ENCODE data around the gene INSL4.

The INSL4 gene

GRCh38 chr9:5231212-5231611 is at the start of gene INSL4:
TSS of gene INSL4 (plus strand) at chr9:5231419. CDS start at chr9:5231524, 105 bp downstream.
- no peak within 1 kb of the TSS for H3K4me3 ChIP-seq (ENCODE audit: low read length)
- DNase-seq (ENCODE audit: low read depth) = peak; percentile 84
- TF ChIP-seq CTCF (IDR thresholded peaks at IDR 0.05; ENCODE audit: insufficient read depth, low read depth, low read length, missing control alignments) = no peak

- DNase-seq (ENCODE audit: low read depth) = no peak
- no peak overlapping the region for H3K4me3 ChIP-seq (ENCODE audit: low read length)
- no peak for TF ChIP-seq CTCF (IDR thresholded peaks at IDR 0.05; ENCODE audit: insufficient read depth, low read depth, low read length, missing control alignments)
Measured at GRCh38 chr9:5184776-5185175, 46.4 kb upstream of the INSL4 start.

GRCh38 chr9:5185220-5185840 is 45.9 kb upstream of the INSL4 start, which contains the start of gene INSL6:
TSS of gene INSL6 (minus strand) at chr9:5185639. CDS start at chr9:5185602, 37 bp downstream.
- no peak within 1 kb of the TSS for H3K4me3 ChIP-seq (ENCODE audit: low read length)
- DNase-seq (ENCODE audit: low read depth) = no peak
- TF ChIP-seq CTCF (IDR thresholded peaks at IDR 0.05; ENCODE audit: insufficient read depth, low read depth, low read length, missing control alignments) = no peak

- TF ChIP-seq CTCF (IDR thresholded peaks at IDR 0.05; ENCODE audit: insufficient read depth, low read depth, low read length, missing control alignments) = peak; percentile 95
- H3K4me3 ChIP-seq (ENCODE audit: low read length) = no peak overlapping the region
- peak; percentile 82 for DNase-seq (ENCODE audit: low read depth)
Measured at GRCh38 chr9:5186416-5187169, 44.6 kb upstream of the INSL4 start.

- no peak for TF ChIP-seq CTCF (IDR thresholded peaks at IDR 0.05; ENCODE audit: insufficient read depth, low read depth, low read length, missing control alignments)
- DNase-seq (ENCODE audit: low read depth) = no peak
Measured at GRCh38 chr9:5188060-5188984, 42.9 kb upstream of the INSL4 start.

GRCh38 chr9:5191985-5192384 is 39.2 kb upstream of the INSL4 start:
- TF ChIP-seq CTCF (IDR thresholded peaks at IDR 0.05; ENCODE audit: insufficient read depth, low read depth, low read length, missing control alignments) = no peak
- no peak overlapping the region for H3K4me3 ChIP-seq (ENCODE audit: low read length)
- no peak for DNase-seq (ENCODE audit: low read depth)

More at GRCh38 chr9:5188060-5188984, 42.9 kb upstream of the INSL4 start:
- no peak overlapping the region for H3K4me3 ChIP-seq (ENCODE audit: low read length)

Measured in epithelial cell of esophagus (primary cell).